IPS DF 6.9 (cell line): ENCODE results near the gene FAM186B.

Experiments used
- DNase-seq: peaks from one replicate; pipeline ENCODE4 v3.0.0-alpha.2; 2013; ENCODE audit warnings: low read depth, low spot score
- H3K27ac ChIP-seq: one replicate; pipeline ENCODE4 v1.5.1; 2013; ENCODE audit warnings: low read length, control low read depth
- H3K27me3 ChIP-seq: 2 replicates; pipeline ENCODE4 v1.6.1; 2013; ENCODE audit warnings: mild to moderate bottlenecking, low read length; ENCODE audit not compliant: control insufficient read depth, insufficient read depth
- H3K36me3 ChIP-seq: 2 replicates; pipeline ENCODE4 v1.6.1; 2013; ENCODE audit warnings: low read length; ENCODE audit not compliant: control insufficient read depth, insufficient read depth
- H3K4me1 ChIP-seq: 2 replicates; pipeline ENCODE4 v1.6.1; 2013; ENCODE audit warnings: low read length; ENCODE audit not compliant: control insufficient read depth, insufficient read depth
- H3K4me3 ChIP-seq: 2 replicates; pipeline ENCODE4 v1.5.1; 2013; ENCODE audit warnings: mild to moderate bottlenecking, low read length
- H3K9me3 ChIP-seq: 2 replicates; pipeline ENCODE4 v1.6.1; 2013; ENCODE audit warnings: low read length, inconsistent platforms; ENCODE audit not compliant: control insufficient read depth, insufficient read depth
- WGBS: extraction: QIAGEN DNeasy Blood & Tissue Kit; methylation state at CpG from one replicate; pipeline ENCODE4 v1.1.7; 2013; ENCODE audit warnings: mixed read lengths, missing lambda C conversion rate; ENCODE audit not compliant: insufficient read length, insufficient coverage; 5-methylcytosine and 5-hydroxymethylcytosine counted together

Gene FAM186B

GRCh38 chr12:49624921-49625577, 19.6 kb upstream of the FAM186B start:
- no CpG with 5 or more reads among the region's 4 CpGs for WGBS
- Histone ChIP-seq H3K4me3 (no peak overlapping the region), H3K27ac (no peak overlapping the region), H3K27me3 (no peaks in the 10 kb centered on the region), H3K4me1 (no peaks in the 10 kb centered on the region; the same call in 1 of the 2 replicates), H3K36me3 (no peaks in the 10 kb centered on the region), H3K9me3 (no peaks in the 10 kb centered on the region)
- no peak for DNase-seq

GRCh38 chr12:49623142-49623904, 17.9 kb upstream of the FAM186B start, which contains the start of gene PRPF40B:
TSS of gene PRPF40B (plus strand) at chr12:49623561. CDS start at chr12:49623591, 30 bp downstream.
- DNase-seq = peak; percentile 71
- H3K4me3 ChIP-seq = peak within 1 kb of the TSS; percentile 72; the same call in 1 of the 2 replicates
- WGBS = no CpG with 5 or more reads among the region's 76 CpGs
- no peak within 1 kb of the TSS for H3K27ac ChIP-seq
- H3K27me3 ChIP-seq = no peaks in the 10 kb centered on the region
- H3K4me1 ChIP-seq = no peaks in the 10 kb centered on the region; the same call in 1 of the 2 replicates
- H3K36me3 ChIP-seq = no peaks in the 10 kb centered on the region
- no peaks in the 10 kb centered on the region for H3K9me3 ChIP-seq

- peak overlapping the region; percentile 72; the same call in 1 of the 2 replicates for H3K4me3 ChIP-seq
- DNase-seq = no peak
- no peaks in the 10 kb centered on the region for H3K27me3 ChIP-seq
- no peaks in the 10 kb centered on the region for H3K9me3 ChIP-seq
- no peaks in the 10 kb centered on the region; the same call in 1 of the 2 replicates for H3K4me1 ChIP-seq
- H3K27ac ChIP-seq = no peak overlapping the region
- no peaks in the 10 kb centered on the region for H3K36me3 ChIP-seq
- WGBS = no CpG with 5 or more reads among the region's 22 CpGs
Measured at GRCh38 chr12:49622501-49623141, 17.2 kb upstream of the FAM186B start.

- H3K9me3 ChIP-seq = no peaks in the 10 kb centered on the region
- H3K27ac ChIP-seq = no peak overlapping the region
- no peaks in the 10 kb centered on the region; the same call in 1 of the 2 replicates for H3K4me1 ChIP-seq
- H3K36me3 ChIP-seq = no peaks in the 10 kb centered on the region
- no CpG with 5 or more reads among the region's 33 CpGs for WGBS
- DNase-seq = no peak
- H3K27me3 ChIP-seq = no peaks in the 10 kb centered on the region
- no peak overlapping the region; the same call in 1 of the 2 replicates for H3K4me3 ChIP-seq
Measured at GRCh38 chr12:49621651-49622500, 16.4 kb upstream of the FAM186B start.

- Histone ChIP-seq H3K4me3 (no peak overlapping the region), H3K36me3 (no peaks in the 10 kb centered on the region), H3K27ac (no peak overlapping the region), H3K9me3 (no peaks in the 10 kb centered on the region), H3K27me3 (no peaks in the 10 kb centered on the region), H3K4me1 (no peaks in the 10 kb centered on the region; the same call in 1 of the 2 replicates)
- DNase-seq = no peak
- WGBS = no CpG with 5 or more reads among the region's 3 CpGs
Measured at GRCh38 chr12:49619286-49619685, 13.8 kb upstream of the FAM186B start.

- no CpG with 5 or more reads among the region's 1 CpG for WGBS
- Histone ChIP-seq H3K27me3 (no peaks in the 10 kb centered on the region), H3K4me1 (no peaks in the 10 kb centered on the region), H3K4me3 (no peak overlapping the region), H3K9me3 (no peaks in the 10 kb centered on the region), H3K27ac (no peak overlapping the region), H3K36me3 (no peaks in the 10 kb centered on the region)
- no peak for DNase-seq
Measured at GRCh38 chr12:49618576-49618975, 13.1 kb upstream of the FAM186B start.

GRCh38 chr12:49616533-49617219, 11.2 kb upstream of the FAM186B start:
- Histone ChIP-seq H3K9me3 (no peaks in the 10 kb centered on the region), H3K27ac (no peak overlapping the region), H3K27me3 (no peaks in the 10 kb centered on the region), H3K4me1 (no peaks in the 10 kb centered on the region), H3K4me3 (no peak overlapping the region), H3K36me3 (no peaks in the 10 kb centered on the region)
- DNase-seq = no peak
- no CpG with 5 or more reads among the region's 5 CpGs for WGBS

- no peaks in the 10 kb centered on the region for H3K27me3 ChIP-seq
- no peak overlapping the region for H3K27ac ChIP-seq
- no peaks in the 10 kb centered on the region for H3K4me1 ChIP-seq
- H3K4me3 ChIP-seq = no peak overlapping the region
- DNase-seq = no peak
- H3K9me3 ChIP-seq = no peaks in the 10 kb centered on the region
- no CpG with 5 or more reads among the region's 7 CpGs for WGBS
- H3K36me3 ChIP-seq = no peaks in the 10 kb centered on the region
Measured at GRCh38 chr12:49615725-49616124, 10.3 kb upstream of the FAM186B start.

GRCh38 chr12:49612210-49612609, 6.8 kb upstream of the FAM186B start:
- Histone ChIP-seq H3K4me1 (no peaks in the 10 kb centered on the region), H3K9me3 (no peaks in the 10 kb centered on the region)
- DNase-seq = no peak

More at GRCh38 chr12:49612210-49612609, 6.8 kb upstream of the FAM186B start:
- H3K27ac ChIP-seq = no peak overlapping the region
- H3K4me3 ChIP-seq = no peak overlapping the region
- H3K27me3 ChIP-seq = no peaks in the 10 kb centered on the region
- H3K36me3 ChIP-seq = no peaks in the 10 kb centered on the region
